ENCODE measurements around the gene TMEM169.
"Not testable (repeated sequence)": the region's sequence is repeated elsewhere in the genome, so short reads cannot be mapped to it uniquely, and the experiment has no call there.

Gene TMEM169

GRCh38 chr2:216134958-216135541, 53.3 kb downstream of the TMEM169 start:
- DNase-seq = no peak

GRCh38 chr2:216139884-216140283, 58.2 kb downstream of the TMEM169 start:
- DNase-seq = no peak

- not testable (repeated sequence) for DNase-seq
Observed at GRCh38 chr2:216141516-216141915, 59.8 kb downstream of the TMEM169 start.

GRCh38 chr2:216142540-216142939, 60.8 kb downstream of the TMEM169 start:
- DNase-seq = no peak

GRCh38 chr2:216144372-216144771, 62.7 kb downstream of the TMEM169 start:
- DNase-seq = no peak

- DNase-seq = no peak
Observed at GRCh38 chr2:216144857-216145256, 63.1 kb downstream of the TMEM169 start.

- DNase-seq = no peak
Observed at GRCh38 chr2:216146573-216146972, 64.9 kb downstream of the TMEM169 start.

- DNase-seq = no peak
Observed at GRCh38 chr2:216147172-216148131, 65.7 kb downstream of the TMEM169 start.

GRCh38 chr2:216148983-216149382, 67.3 kb downstream of the TMEM169 start:
- DNase-seq = no peak

- no peak for DNase-seq
Observed at GRCh38 chr2:216149741-216150140, 68.0 kb downstream of the TMEM169 start.

GRCh38 chr2:216151313-216152025, 69.8 kb downstream of the TMEM169 start:
- no peak for DNase-seq
